Nephron (organoid): ENCODE measurements around the gene TBC1D16.
"Not testable (repeated sequence)": the region's sequence is repeated elsewhere in the genome, so short reads cannot be mapped to it uniquely, and the experiment has no call there.

Experiments used
- H3K27ac Mint-ChIP-seq, 3 experiments: 2 replicates each; pipeline ENCODE4 v1.8.0; 2020; ENCODE audit warnings: mixed read lengths in 3 of 3, mild to moderate bottlenecking in 2 of 3, moderate library complexity in 1 of 3
- H3K27me3 Mint-ChIP-seq: 2 replicates; pipeline ENCODE4 v1.8.0; 2021; ENCODE audit warnings: low read depth, mild to moderate bottlenecking, moderate library complexity, mixed read lengths
- H3K36me3 Mint-ChIP-seq: 2 replicates; pipeline ENCODE4 v1.8.0; 2020; ENCODE audit warnings: low read depth, mixed read lengths
- H3K4me1 Mint-ChIP-seq: 2 replicates; pipeline ENCODE4 v1.8.0; 2020; ENCODE audit warnings: mixed read lengths
- H3K4me3 Mint-ChIP-seq, 3 experiments: 2 replicates each; pipeline ENCODE4 v1.8.0; 2020; ENCODE audit warnings: mild to moderate bottlenecking in 3 of 3, mixed read lengths in 3 of 3, moderate library complexity in 2 of 3
- H3K9me3 Mint-ChIP-seq: 2 replicates; pipeline ENCODE4 v1.8.0; 2020; ENCODE audit warnings: mixed read lengths
- TF ChIP-seq, protein P1 (sequence below), 3 experiments: fragments of 200-600 bp; sonication (generic); IDR thresholded peaks; one replicate each; pipeline ENCODE4 v1.5.0; 2021; ENCODE audit warnings: antibody characterized with exemption in 3 of 3; ENCODE audit not compliant: unreplicated experiment in 3 of 3

The TBC1D16 gene

DNA sequence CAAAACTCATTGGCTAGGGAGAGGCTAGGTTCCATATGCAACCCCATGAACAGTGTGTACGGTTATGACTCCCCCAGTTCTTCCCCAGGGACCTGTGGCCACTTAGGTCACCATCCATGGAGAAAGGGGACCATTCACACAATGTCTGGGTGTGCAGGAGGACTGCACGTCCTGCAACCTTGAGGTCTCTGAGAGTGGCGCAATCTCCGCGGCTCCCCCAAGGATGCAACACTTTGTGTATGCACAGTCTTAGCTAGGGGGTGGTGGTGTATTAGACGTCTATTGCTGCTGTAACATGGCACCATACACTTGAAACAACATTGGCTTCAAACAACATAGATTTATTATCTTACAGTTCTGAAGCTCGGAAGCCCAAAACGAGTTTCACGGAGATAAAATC, 130.8 kb downstream of the TBC1D16 start:
- no peak overlapping the region for H3K4me3 Mint-ChIP-seq
- TF ChIP-seq, protein P1, sequence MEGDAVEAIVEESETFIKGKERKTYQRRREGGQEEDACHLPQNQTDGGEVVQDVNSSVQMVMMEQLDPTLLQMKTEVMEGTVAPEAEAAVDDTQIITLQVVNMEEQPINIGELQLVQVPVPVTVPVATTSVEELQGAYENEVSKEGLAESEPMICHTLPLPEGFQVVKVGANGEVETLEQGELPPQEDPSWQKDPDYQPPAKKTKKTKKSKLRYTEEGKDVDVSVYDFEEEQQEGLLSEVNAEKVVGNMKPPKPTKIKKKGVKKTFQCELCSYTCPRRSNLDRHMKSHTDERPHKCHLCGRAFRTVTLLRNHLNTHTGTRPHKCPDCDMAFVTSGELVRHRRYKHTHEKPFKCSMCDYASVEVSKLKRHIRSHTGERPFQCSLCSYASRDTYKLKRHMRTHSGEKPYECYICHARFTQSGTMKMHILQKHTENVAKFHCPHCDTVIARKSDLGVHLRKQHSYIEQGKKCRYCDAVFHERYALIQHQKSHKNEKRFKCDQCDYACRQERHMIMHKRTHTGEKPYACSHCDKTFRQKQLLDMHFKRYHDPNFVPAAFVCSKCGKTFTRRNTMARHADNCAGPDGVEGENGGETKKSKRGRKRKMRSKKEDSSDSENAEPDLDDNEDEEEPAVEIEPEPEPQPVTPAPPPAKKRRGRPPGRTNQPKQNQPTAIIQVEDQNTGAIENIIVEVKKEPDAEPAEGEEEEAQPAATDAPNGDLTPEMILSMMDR (IDR thresholded peaks at IDR 0.05; ENCODE audit: unreplicated experiment in 3 of 3) = no peak
- H3K36me3 Mint-ChIP-seq = no peaks in the 10 kb centered on the region
- H3K9me3 Mint-ChIP-seq = no peaks in the 10 kb centered on the region
- H3K27ac Mint-ChIP-seq = no peak overlapping the region
- H3K27me3 Mint-ChIP-seq = peaks cover 31% of the 10 kb centered on the region
- no peaks in the 10 kb centered on the region for H3K4me1 Mint-ChIP-seq

DNA sequence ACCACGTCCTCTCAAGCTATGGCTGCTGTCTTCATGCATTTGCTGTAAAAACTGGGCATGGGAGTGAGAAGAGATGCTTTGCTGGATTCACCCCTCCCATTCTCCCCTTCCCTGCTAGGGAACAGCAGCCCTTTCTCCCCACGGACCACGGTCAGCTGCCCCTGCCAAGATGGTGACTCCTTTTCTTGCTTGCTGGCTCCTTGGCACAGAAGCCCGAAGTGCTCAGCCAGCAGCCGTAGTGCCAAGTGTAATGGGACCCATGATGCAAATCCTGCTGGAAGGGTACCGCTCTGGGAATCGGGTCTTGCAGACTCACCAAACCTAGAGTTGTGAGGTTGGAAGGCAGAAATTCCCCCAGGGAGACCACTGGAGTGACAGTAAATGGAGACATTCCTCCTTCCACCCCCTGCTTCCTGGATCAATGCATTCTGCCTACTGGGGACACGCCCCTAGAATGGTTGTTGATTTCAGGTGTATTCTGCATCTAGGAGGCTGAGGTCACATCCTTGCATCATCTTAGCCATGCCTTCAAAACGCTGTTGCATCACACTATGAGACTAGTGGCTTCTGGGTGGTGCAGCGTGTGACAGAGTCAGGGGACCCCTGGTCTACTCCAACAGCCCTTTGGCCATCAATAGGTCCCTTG, 133.4 kb downstream of the TBC1D16 start:
- H3K4me3 Mint-ChIP-seq = no peak overlapping the region
- no peak overlapping the region for H3K27ac Mint-ChIP-seq
- no peaks in the 10 kb centered on the region for H3K4me1 Mint-ChIP-seq
- H3K27me3 Mint-ChIP-seq = peaks cover 35% of the 10 kb centered on the region
- TF ChIP-seq, protein P1 (IDR thresholded peaks at IDR 0.05; ENCODE audit: unreplicated experiment in 3 of 3) = no peak
- peaks cover 13% of the 10 kb centered on the region for H3K9me3 Mint-ChIP-seq
- H3K36me3 Mint-ChIP-seq = no peaks in the 10 kb centered on the region

DNA sequence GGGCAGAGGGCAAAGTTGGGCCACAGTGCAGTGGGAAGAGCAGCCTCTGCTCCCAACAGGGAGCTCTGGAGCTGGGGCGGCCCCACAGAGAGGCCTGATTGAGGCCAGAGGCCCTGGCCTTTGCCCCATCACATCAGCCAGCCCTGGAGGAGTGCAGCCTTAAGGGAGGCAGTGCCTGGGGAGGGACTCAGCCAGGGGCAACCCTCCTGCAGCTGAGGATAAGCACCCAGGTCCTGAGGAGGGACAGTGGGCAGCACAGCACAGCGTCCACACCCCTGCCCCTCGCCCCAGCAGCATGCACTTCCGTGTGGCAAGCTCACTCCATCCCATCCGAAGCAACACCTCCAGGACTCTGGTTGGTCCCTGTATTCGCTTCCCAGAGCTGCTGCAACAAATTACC, 134.5 kb downstream of the TBC1D16 start:
- Mint-ChIP-seq H3K27me3 (peaks cover 33% of the 10 kb centered on the region), H3K4me1 (no peaks in the 10 kb centered on the region), H3K9me3 (peaks cover 13% of the 10 kb centered on the region), H3K36me3 (no peaks in the 10 kb centered on the region), H3K27ac (no peak overlapping the region), H3K4me3 (no peak overlapping the region)
- TF ChIP-seq, protein P1 (IDR thresholded peaks at IDR 0.05; ENCODE audit: unreplicated experiment in 3 of 3) = no peak

DNA sequence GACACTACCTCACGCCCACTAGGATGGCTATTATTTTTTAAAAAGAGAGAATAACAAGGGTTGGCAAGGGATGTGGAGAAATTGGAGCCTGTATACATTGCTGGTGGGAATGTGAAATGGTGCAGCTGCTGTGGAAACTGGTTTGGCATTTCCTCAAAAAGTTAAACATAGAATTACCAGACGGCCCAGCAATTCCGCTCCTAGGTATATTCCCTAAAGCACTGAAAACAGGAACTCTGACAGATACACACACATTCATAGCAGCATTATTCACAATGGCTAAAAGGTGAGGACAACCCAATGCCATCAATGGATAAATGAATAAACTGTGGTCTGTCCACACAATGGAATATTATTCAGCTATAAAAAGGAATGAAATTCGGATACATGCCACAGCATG, 136.1 kb downstream of the TBC1D16 start:
- peaks cover 32% of the 10 kb centered on the region for H3K27me3 Mint-ChIP-seq
- H3K4me3 Mint-ChIP-seq = no peak overlapping the region
- no peaks in the 10 kb centered on the region for H3K4me1 Mint-ChIP-seq
- no peak overlapping the region for H3K27ac Mint-ChIP-seq
- peaks cover 13% of the 10 kb centered on the region for H3K9me3 Mint-ChIP-seq
- no peaks in the 10 kb centered on the region for H3K36me3 Mint-ChIP-seq
- TF ChIP-seq, protein P1 (IDR thresholded peaks at IDR 0.05; ENCODE audit: unreplicated experiment in 3 of 3) = no peak

DNA sequence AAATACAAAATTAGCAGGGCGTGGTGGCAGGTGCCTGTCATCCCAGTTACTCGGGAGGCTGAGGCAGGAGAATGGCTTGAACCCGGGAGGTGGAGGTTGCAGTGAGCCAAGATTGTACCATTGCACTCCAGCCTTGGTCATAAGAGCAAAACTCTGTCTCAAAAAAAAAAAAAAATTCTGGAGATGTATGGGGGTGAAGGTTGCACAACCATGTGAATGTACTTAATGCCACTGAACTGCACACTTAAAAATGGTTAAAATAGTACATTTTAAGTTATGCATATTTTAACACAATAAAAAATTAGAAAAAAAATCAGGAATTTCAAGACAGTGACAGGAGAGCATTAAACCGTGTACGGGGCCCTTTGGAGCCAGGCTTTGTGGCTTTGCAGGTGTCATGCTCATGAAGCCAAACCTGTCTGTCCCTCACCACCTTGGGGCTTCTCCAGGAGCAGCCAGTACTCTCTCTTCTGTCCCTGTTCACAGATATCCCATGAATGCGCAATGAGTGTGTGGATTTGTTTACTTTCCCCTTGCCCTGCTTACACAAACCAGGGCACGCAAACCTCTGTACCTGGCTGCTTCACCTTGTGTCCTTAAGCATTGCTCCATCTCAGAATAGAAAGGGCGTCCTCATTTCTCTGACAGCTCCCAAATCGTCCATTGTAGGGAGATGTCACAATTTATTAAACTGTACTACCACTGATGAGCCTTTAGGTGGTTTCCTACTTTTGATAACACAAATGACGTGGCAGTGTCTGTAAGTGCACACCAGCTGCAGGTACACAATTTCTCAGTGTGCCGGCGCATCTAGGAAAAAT, 138.2 kb downstream of the TBC1D16 start:
- H3K36me3 Mint-ChIP-seq = no peaks in the 10 kb centered on the region
- H3K27ac Mint-ChIP-seq = no peak overlapping the region
- no peaks in the 10 kb centered on the region for H3K4me1 Mint-ChIP-seq
- peaks cover 24% of the 10 kb centered on the region for H3K27me3 Mint-ChIP-seq
- H3K4me3 Mint-ChIP-seq = no peak overlapping the region
- TF ChIP-seq, protein P1 (IDR thresholded peaks at IDR 0.05; ENCODE audit: unreplicated experiment in 3 of 3) = no peak
- peaks cover 18% of the 10 kb centered on the region for H3K9me3 Mint-ChIP-seq

DNA sequence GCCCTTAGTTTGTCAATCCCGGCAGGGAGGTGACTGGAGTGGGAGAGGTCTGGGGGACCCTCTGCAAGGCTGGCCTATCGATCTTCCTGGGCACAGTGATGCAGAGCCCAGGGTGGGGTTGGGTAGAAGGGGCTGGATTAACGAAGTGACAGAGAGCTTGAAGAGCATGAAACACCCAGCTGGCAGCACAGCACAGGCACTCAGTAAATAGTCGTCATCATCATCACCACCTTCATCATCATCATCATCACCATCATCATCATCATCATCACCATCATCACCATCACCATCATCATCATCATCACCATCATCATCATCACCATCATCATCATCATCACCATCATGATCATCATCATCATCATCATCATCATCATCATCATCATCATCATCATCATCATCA, 142.2 kb downstream of the TBC1D16 start:
- not testable (repeated sequence) for H3K4me1 Mint-ChIP-seq, H3K27ac Mint-ChIP-seq, H3K36me3 Mint-ChIP-seq, H3K4me3 Mint-ChIP-seq
- Mint-ChIP-seq H3K9me3 (peaks cover 11% of the 10 kb centered on the region), H3K27me3 (peaks cover 27% of the 10 kb centered on the region)
